GM12891 (cell line): ENCODE data around the gene B3GNT4.
"Not testable (repeated sequence)": the region's sequence is repeated elsewhere in the genome, so short reads cannot be mapped to it uniquely, and the experiment has no call there.

ENCODE experiments used
- DNase-seq: peaks from one replicate; pipeline ENCODE4 v3.0.0; 2011; ENCODE audit warnings: low spot score; ENCODE audit not compliant: insufficient read length
- FAIRE-seq: peaks from 2 replicates; lab custom pipeline; 2011; peaks lifted over from hg19 to GRCh38; lab: Jason Lieb, UNC
- PAX5 ChIP-seq: IDR thresholded peaks from 2 replicates; pipeline ENCODE4 v1.6.1; 2011; ENCODE audit warnings: low read length, moderate library complexity, mild to moderate bottlenecking; ENCODE audit not compliant: insufficient read depth, severe bottlenecking
- POLR2A ChIP-seq: IDR thresholded peaks from 2 replicates; pipeline ENCODE4 v1.6.1; 2011; ENCODE audit warnings: low read depth, low read length, control low read depth
- POLR2AphosphoS5 ChIP-seq: IDR thresholded peaks from 2 replicates; pipeline ENCODE4 v1.6.1; 2011; ENCODE audit warnings: low read depth, low read length, control low read depth
- POU2F2 ChIP-seq: IDR thresholded peaks from 2 replicates; pipeline ENCODE4 v1.6.1; 2011; ENCODE audit warnings: low read depth, mild to moderate bottlenecking, control low read depth, low read length, moderate library complexity
- SPI1 ChIP-seq: IDR thresholded peaks from 2 replicates; pipeline ENCODE4 v1.6.1; 2011; ENCODE audit warnings: low read depth, low read length, control low read depth
- TAF1 ChIP-seq: IDR thresholded peaks from 2 replicates; pipeline ENCODE4 v1.6.1; 2011; ENCODE audit warnings: low read depth, low read length, control low read depth

The B3GNT4 gene

DNA sequence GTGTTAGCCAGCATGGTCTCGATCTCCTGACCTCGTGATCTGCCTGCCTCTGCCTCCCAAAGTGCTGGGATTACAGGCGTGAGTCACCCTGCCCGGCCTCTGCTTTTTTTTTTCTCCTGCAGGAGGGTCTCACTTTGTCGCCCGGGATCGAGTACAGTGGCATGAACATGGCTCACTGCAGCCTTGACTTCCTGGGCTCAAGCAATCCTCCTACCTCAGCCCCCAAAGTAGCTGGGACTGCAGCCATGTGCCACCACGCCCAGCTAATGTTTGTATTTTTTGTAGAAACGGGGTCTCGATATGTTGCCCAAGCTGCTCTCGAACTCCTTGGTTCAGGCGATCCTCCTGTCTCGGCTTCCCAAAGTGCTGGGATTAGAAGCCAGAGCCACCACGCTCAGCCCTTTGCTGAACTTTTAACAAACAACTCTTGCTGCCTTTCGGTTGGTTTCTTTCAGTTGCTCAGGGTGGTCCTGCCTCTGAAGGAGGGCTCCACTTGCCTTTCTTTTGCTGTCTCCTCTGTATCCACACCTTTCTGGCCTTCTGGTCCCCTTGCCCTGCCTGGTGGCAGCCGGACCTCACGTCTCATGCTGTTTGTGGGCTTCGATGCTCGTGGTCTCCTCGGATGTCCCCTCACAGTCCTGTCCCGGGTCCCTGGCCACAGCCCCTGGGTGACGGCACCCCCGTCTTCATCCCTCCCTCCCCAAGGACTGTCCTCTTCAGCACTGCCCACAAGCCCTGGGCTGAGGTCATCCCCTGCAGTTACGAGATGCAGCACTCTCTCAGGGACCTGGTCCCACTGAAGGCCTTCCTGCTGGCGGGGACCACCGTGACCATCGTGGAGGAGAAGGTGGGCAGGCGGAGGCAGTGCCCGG lies 3.8 kb upstream of the B3GNT4 start:
- DNase-seq (no peak), FAIRE-seq (no peak)
- TF ChIP-seq POLR2AphosphoS5: no peak
- TF ChIP-seq SPI1: no peak
- TF ChIP-seq TAF1: no peak
- TF ChIP-seq PAX5: no peak
- TF ChIP-seq POLR2A: no peak
- no peak for TF ChIP-seq POU2F2

GRCh38 chr12:122200541-122201175 lies 2.9 kb upstream of the B3GNT4 start:
- DNase-seq: no peak
- no peak for FAIRE-seq
- TF ChIP-seq POLR2AphosphoS5 (no peak), POU2F2 (no peak), SPI1 (no peak), POLR2A (no peak), TAF1 (no peak), PAX5 (no peak)

DNA sequence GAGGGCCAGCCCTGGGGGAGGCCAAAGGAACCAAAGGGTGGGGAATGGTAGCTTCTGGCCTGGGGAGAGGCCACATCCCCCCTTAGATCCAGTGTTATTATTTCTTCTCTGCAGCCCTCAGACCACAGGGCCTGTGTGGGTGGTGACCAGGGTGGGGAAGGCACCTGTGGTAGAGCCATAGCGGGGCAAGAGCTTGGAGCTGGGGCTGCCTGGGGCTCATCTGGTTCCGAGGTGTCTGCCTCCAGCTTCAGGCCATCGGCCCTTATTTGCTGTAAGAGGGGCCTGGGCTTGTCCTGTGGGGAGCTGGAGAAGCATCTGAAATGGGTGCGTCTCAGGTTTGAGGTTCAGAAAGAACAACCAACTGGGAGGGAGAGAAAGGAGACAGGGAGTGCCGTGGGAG lies 2.1 kb upstream of the B3GNT4 start:
- TF ChIP-seq PAX5: no peak
- no peak for TF ChIP-seq SPI1
- TF ChIP-seq POU2F2: no peak
- TF ChIP-seq POLR2A: no peak
- no peak for TF ChIP-seq POLR2AphosphoS5
- TF ChIP-seq TAF1: no peak
- no peak for DNase-seq
- FAIRE-seq: no peak

DNA sequence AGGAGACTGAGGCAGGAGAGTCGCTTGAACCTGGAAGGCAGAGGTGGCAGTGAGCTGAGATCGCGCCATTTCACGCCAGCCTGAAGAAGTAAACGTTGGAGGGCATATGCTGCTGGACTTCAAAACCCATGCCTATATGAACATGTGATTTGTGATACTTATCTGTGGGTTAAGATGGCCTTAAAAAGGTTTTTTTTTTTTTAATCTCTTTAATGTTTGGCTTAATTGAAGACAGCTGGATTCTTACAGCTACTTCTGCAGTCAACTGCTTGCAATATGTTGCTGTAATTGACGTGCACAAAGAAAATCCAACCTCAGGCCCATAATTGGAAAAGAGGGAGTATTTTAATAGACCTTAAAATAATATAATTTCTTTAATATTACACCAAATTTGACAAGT lies 1.5 kb upstream of the B3GNT4 start:
- no peak for FAIRE-seq
- no peak for DNase-seq
- TF ChIP-seq TAF1: no peak
- TF ChIP-seq PAX5: no peak
- no peak for TF ChIP-seq SPI1
- TF ChIP-seq POU2F2: no peak
- no peak for TF ChIP-seq POLR2A

GRCh38 chr12:122202811-122203210 lies 698 bp upstream of the B3GNT4 start:
- peak; percentile 8 for TF ChIP-seq PAX5
- FAIRE-seq, DNase-seq: not testable (repeated sequence)

- DNase-seq (no peak), FAIRE-seq (no peak)
- TF ChIP-seq TAF1 (no peak), SPI1 (no peak), POU2F2 (no peak), POLR2AphosphoS5 (no peak), POLR2A (no peak), PAX5 (no peak)
Observed at GRCh38 chr12:122204167-122205052, 901 bp downstream of the B3GNT4 start.

GRCh38 chr12:122205053-122205925 lies 1.8 kb downstream of the B3GNT4 start:
- TF ChIP-seq SPI1: no peak
- TF ChIP-seq POLR2AphosphoS5: no peak; the same call in 1 of the 2 replicates
- no peak for TF ChIP-seq TAF1
- TF ChIP-seq POLR2A: no peak
- FAIRE-seq (no peak), DNase-seq (no peak)

- DNase-seq (no peak), FAIRE-seq (no peak)
- TF ChIP-seq PAX5 (no peak), POLR2AphosphoS5 (peak; percentile 40), SPI1 (no peak), TAF1 (no peak), POU2F2 (no peak), POLR2A (peak; percentile 17; the same call in 1 of the 2 replicates)
Observed at GRCh38 chr12:122206111-122206881, 2.8 kb downstream of the B3GNT4 start.
